ENCODE data around the gene MYO1D. TPM values are rescaled to one million over a fixed set of nuclear protein-coding genes. Genes with fewer than 3 reads are reported as not detected.

Gene MYO1D
- total RNA-seq, 2 donors from 2014 or later = 42.9 to 43.7 TPM

GRCh38 chr17:32733401-32733800 lies 143.5 kb downstream of the MYO1D start:
- no peak overlapping the region for H3K4me3 ChIP-seq (ENCODE audit: low read length)
- no peaks in the 10 kb centered on the region for H3K4me1 ChIP-seq (ENCODE audit: control insufficient read depth, insufficient read depth, low read length)
- Mint-ChIP-seq H3K4me1 (no peaks in the 10 kb centered on the region), H3K27ac (no peak overlapping the region), H3K36me3 (ENCODE audit: low read depth) (peaks cover 34% of the 10 kb centered on the region), H3K27me3 (ENCODE audit: insufficient read depth) (no peaks in the 10 kb centered on the region), H3K4me3 (no peak overlapping the region), H3K9me3 (peaks cover 5% of the 10 kb centered on the region)
- DNase-seq = no peak
- H3K9me3 ChIP-seq (ENCODE audit: control insufficient read depth, low read length) = peaks cover 35% of the 10 kb centered on the region
- no peak for TF ChIP-seq CTCF (conservative IDR thresholded peaks at IDR 0.05)
- WGBS, 2 experiments (ENCODE audit: insufficient coverage in 1 of 2, insufficient read length in 1 of 2) = no CpG with 5 or more reads among the region's 1 CpG
- H3K27ac ChIP-seq (ENCODE audit: low read depth, low read length) = no peak overlapping the region
- H3K9ac ChIP-seq (ENCODE audit: extremely low read depth, low read length, poor library complexity, severe bottlenecking) = no peak overlapping the region
- H3K27me3 ChIP-seq (ENCODE audit: control insufficient read depth, insufficient read depth, low read length, poor library complexity, severe bottlenecking) = no peaks in the 10 kb centered on the region
- H3K36me3 ChIP-seq (ENCODE audit: control insufficient read depth, insufficient read depth, low read length) = peaks cover 33% of the 10 kb centered on the region

GRCh38 chr17:32732900-32733299 lies 144.0 kb downstream of the MYO1D start:
- peaks cover 33% of the 10 kb centered on the region for H3K36me3 ChIP-seq (ENCODE audit: control insufficient read depth, insufficient read depth, low read length)
- DNase-seq = no peak
- H3K9me3 ChIP-seq (ENCODE audit: control insufficient read depth, low read length) = peaks cover 35% of the 10 kb centered on the region
- no peak overlapping the region for H3K9ac ChIP-seq (ENCODE audit: extremely low read depth, low read length, poor library complexity, severe bottlenecking)
- Mint-ChIP-seq H3K4me1 (no peaks in the 10 kb centered on the region), H3K9me3 (peaks cover 5% of the 10 kb centered on the region), H3K27ac (no peak overlapping the region), H3K4me3 (no peak overlapping the region), H3K36me3 (ENCODE audit: low read depth) (peaks cover 34% of the 10 kb centered on the region), H3K27me3 (ENCODE audit: insufficient read depth) (no peaks in the 10 kb centered on the region)
- no peak overlapping the region for H3K27ac ChIP-seq (ENCODE audit: low read depth, low read length)
- TF ChIP-seq CTCF (conservative IDR thresholded peaks at IDR 0.05) = no peak
- H3K4me3 ChIP-seq (ENCODE audit: low read length) = no peak overlapping the region
- 82 to 85% methylated on average over 6 of the region's 6 CpGs for WGBS, 2 experiments (ENCODE audit: insufficient coverage in 1 of 2, insufficient read length in 1 of 2)
- no peaks in the 10 kb centered on the region for H3K27me3 ChIP-seq (ENCODE audit: control insufficient read depth, insufficient read depth, low read length, poor library complexity, severe bottlenecking)
- no peaks in the 10 kb centered on the region for H3K4me1 ChIP-seq (ENCODE audit: control insufficient read depth, insufficient read depth, low read length)

- Mint-ChIP-seq H3K4me3 (no peak overlapping the region), H3K27me3 (ENCODE audit: insufficient read depth) (no peaks in the 10 kb centered on the region), H3K4me1 (no peaks in the 10 kb centered on the region), H3K27ac (no peak overlapping the region), H3K36me3 (ENCODE audit: low read depth) (peaks cover 34% of the 10 kb centered on the region), H3K9me3 (peaks cover 5% of the 10 kb centered on the region)
- Histone ChIP-seq H3K9me3 (ENCODE audit: control insufficient read depth, low read length) (peaks cover 35% of the 10 kb centered on the region), H3K36me3 (ENCODE audit: control insufficient read depth, insufficient read depth, low read length) (peaks cover 33% of the 10 kb centered on the region), H3K27me3 (ENCODE audit: control insufficient read depth, insufficient read depth, low read length, poor library complexity, severe bottlenecking) (no peaks in the 10 kb centered on the region), H3K27ac (ENCODE audit: low read depth, low read length) (no peak overlapping the region), H3K4me3 (ENCODE audit: low read length) (no peak overlapping the region), H3K4me1 (ENCODE audit: control insufficient read depth, insufficient read depth, low read length) (no peaks in the 10 kb centered on the region), H3K9ac (ENCODE audit: extremely low read depth, low read length, poor library complexity, severe bottlenecking) (no peak overlapping the region)
- 97% methylated on average over 2 of the region's 2 CpGs; no CpG with 5 or more reads in 1 of the 2 experiments for WGBS, 2 experiments (ENCODE audit: insufficient coverage in 1 of 2, insufficient read length in 1 of 2)
- no peak for TF ChIP-seq CTCF (conservative IDR thresholded peaks at IDR 0.05)
- DNase-seq = no peak
These were observed 144.7 kb downstream of the MYO1D start for GRCh38 chr17:32732296-32732642.
